Uterus (tissue), 4 donors: ENCODE data around the gene SCCPDH. TPM values are rescaled to one million over a fixed set of nuclear protein-coding genes. Genes with fewer than 3 reads are reported as not detected.
"Not testable (repeated sequence)": the region's sequence is repeated elsewhere in the genome, so short reads cannot be mapped to it uniquely, and the experiment has no call there.

ENCODE experiments used
- DNase-seq, 2 donors: peaks; one replicate each; pipeline ENCODE4 v3.0.0-alpha.2; 2019 to 2020
- H3K27ac ChIP-seq, 2 donors: fragments of 200-600 bp; sonication (generic); 1 replicate in 1 of 2; 2 replicates in 1 of 2; pipeline ENCODE4 v1.5.1; 2016 to 2018
- H3K27me3 ChIP-seq, 2 donors: fragments of 200-600 bp; sonication (generic); one replicate each; pipeline ENCODE4 v1.5.1; 2018 to 2019; ENCODE audit warnings: control low read depth in 1 of 2
- H3K36me3 ChIP-seq, 2 donors: fragments of 200-600 bp; sonication (generic); one replicate each; pipeline ENCODE4 v1.5.1; 2019; ENCODE audit warnings: control low read depth in 1 of 2
- H3K4me1 ChIP-seq, 2 donors: fragments of 200-600 bp; sonication (generic); one replicate each; pipeline ENCODE4 v1.5.1; 2018 to 2019; ENCODE audit warnings: control low read depth in 1 of 2
- H3K4me3 ChIP-seq, 2 donors: fragments of 200-600 bp; sonication (generic); 1 replicate in 1 of 2; 2 replicates in 1 of 2; pipeline ENCODE4 v1.5.1; 2018 to 2019; ENCODE audit warnings: mild to moderate bottlenecking in 1 of 2
- H3K9me3 ChIP-seq, 2 donors: fragments of 200-600 bp; sonication (generic); one replicate each; pipeline ENCODE4 v1.5.1; 2019; ENCODE audit warnings: control low read depth in 1 of 2
- POLR2A ChIP-seq, 2 donors: fragments of 450-650 bp; IDR thresholded peaks; one replicate each; pipeline ENCODE4 v1.6.1; 2016; ENCODE audit warnings: antibody characterized with exemption in 2 of 2, mild to moderate bottlenecking in 1 of 2, moderate library complexity in 1 of 2
- intact Hi-C: fragments of 100-400 bp; cut with DNase I; formaldehyde crosslinking; loops from one replicate; pipeline ENCODE4 v1.15.1; 2023; ENCODE audit warnings: low total_unique reads
- small RNA-seq: library from RNA; depleted of rRNA; stranded (forward); fragments of <200 nt; gene quantifications from one replicate; pipeline ENCODE3, GENCODE V24; 2016
- total RNA-seq, 4 donors: library from RNA; depleted of rRNA in 3 of 4; stranded (reverse); fragments of >200 nt in 3 of 4; gene quantifications; one replicate each; pipeline versions ENCODE4 v1.1.0 to v1.2.4, GENCODE V29; 2014 to 2023
- TF ChIP-seq, protein P1 (sequence below), 4 experiments: fragments of 200-600 bp in 2 of 4; fragments of 450-650 bp in 2 of 4; sonication (generic) in 2 of 4; IDR thresholded peaks; one replicate each; pipeline ENCODE4 v1.5.1; 2016 to 2019; ENCODE audit warnings: antibody characterized with exemption in 4 of 4, mild to moderate bottlenecking in 2 of 4, moderate library complexity in 1 of 4
- donor health status: DM: yes; HTN: yes; CAD: no.

SCCPDH gene
- total RNA-seq, 4 donors from 2014 or later = 12.9 to 53.4 (median 22.1) TPM

DNA sequence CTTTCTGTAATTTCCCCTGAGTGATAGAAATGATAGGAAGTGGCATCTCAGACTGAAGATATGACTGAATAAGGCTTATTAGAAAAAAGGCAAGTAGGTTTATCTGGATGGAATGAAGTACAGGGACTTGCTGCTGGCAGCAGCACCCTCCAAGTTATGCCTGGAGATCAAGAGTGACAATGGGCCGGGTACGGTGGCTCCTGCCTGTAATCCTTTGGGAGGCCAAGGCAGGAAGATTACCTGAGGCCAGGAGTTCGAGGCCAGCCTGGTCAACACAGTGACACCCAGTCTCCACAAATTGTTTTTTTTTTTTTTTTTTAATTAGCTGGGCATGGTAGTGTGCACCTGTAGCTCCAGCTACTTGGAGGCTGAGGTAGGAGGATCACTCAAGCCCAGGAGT lies 87.8 kb downstream of the SCCPDH start:
- no peaks in the 10 kb centered on the region for H3K4me1 ChIP-seq
- no peaks in the 10 kb centered on the region for H3K9me3 ChIP-seq
- intact Hi-C loops = no loop called here
- H3K36me3 ChIP-seq = no peaks in the 10 kb centered on the region
- no peak overlapping the region for H3K27ac ChIP-seq
- DNase-seq = no peak
- TF ChIP-seq, protein P1, sequence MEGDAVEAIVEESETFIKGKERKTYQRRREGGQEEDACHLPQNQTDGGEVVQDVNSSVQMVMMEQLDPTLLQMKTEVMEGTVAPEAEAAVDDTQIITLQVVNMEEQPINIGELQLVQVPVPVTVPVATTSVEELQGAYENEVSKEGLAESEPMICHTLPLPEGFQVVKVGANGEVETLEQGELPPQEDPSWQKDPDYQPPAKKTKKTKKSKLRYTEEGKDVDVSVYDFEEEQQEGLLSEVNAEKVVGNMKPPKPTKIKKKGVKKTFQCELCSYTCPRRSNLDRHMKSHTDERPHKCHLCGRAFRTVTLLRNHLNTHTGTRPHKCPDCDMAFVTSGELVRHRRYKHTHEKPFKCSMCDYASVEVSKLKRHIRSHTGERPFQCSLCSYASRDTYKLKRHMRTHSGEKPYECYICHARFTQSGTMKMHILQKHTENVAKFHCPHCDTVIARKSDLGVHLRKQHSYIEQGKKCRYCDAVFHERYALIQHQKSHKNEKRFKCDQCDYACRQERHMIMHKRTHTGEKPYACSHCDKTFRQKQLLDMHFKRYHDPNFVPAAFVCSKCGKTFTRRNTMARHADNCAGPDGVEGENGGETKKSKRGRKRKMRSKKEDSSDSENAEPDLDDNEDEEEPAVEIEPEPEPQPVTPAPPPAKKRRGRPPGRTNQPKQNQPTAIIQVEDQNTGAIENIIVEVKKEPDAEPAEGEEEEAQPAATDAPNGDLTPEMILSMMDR (IDR thresholded peaks at IDR 0.05) = no peak
- no peak for TF ChIP-seq POLR2A (IDR thresholded peaks at IDR 0.05)
- no peak overlapping the region for H3K4me3 ChIP-seq
- H3K27me3 ChIP-seq = no peaks in the 10 kb centered on the region

DNA sequence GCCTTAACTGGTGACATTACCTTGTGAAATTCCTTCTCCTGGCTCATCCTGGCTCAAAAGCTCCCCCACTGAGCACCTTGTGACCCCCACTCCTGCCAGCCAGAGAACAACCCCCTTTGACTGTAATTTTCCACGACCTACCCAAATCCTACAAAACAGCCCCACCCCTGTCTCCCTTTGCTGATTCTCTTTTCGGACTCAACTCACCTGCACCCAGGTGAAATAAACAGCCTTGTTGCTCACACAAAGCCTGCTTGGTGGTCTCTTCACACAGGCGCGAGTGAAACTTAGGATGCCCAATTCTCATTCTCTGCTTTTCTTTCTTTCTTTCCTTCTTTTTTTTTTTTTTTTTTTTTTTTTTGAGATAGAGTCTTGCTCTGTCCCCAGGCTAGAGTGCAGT lies 89.1 kb downstream of the SCCPDH start:
- H3K27ac ChIP-seq, H3K9me3 ChIP-seq, H3K36me3 ChIP-seq, H3K4me3 ChIP-seq, DNase-seq, H3K27me3 ChIP-seq, H3K4me1 ChIP-seq, intact Hi-C loops: not testable (repeated sequence)

DNA sequence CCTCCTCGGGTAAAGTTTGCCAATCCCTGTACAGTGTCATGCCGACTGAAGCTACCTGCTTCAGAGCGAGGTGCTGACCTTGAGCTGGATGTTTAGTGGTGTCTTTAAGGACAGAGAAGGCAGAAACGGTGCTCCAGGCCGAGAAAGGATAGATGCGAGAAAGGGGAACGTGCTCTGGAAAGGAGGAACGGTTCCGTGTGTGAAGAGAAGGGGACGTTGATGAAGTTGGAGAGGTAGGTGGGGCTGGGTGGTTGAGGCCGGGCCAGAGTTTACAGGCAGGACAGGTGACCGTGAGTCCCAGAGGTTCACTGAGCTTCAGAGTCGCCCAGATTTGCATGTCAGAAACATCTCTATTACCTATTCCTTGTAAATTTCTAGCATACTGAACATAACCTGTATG lies 90.7 kb downstream of the SCCPDH start:
- no peaks in the 10 kb centered on the region for H3K36me3 ChIP-seq
- TF ChIP-seq, protein P1 (IDR thresholded peaks at IDR 0.05) = no peak
- TF ChIP-seq POLR2A (IDR thresholded peaks at IDR 0.05) = no peak
- no peak overlapping the region for H3K4me3 ChIP-seq
- intact Hi-C loops = no loop called here
- no peaks in the 10 kb centered on the region for H3K4me1 ChIP-seq
- no peaks in the 10 kb centered on the region for H3K27me3 ChIP-seq
- DNase-seq = no peak
- no peak overlapping the region for H3K27ac ChIP-seq
- H3K9me3 ChIP-seq = no peaks in the 10 kb centered on the region

DNA sequence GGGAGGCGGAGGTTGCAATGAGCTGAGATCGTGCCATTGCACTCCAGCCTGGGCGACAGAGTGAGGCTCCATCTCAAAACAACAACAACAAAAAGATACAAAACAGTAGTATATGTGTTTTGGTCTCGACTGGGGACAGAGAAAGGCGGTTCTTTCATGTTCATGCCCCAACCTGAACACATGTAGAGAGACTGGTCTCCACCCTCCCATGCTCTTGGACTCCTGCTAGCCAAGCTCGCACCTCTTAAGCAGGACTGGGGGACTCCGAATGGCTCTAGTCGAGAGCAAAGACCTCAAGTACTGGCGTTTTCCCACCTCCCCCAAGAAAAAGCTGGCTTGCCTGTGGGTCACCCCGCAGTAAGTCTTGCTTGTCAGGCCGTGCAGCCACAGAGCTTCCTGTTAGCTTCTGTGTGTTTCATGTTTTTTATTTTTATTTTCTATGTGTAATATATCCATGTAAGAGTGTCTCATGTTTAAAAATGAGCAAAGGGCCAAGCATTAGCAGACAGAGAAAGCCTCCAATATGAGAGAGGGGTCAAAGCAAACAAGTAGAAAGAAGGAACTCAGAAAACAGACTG lies 91.6 kb downstream of the SCCPDH start:
- Histone ChIP-seq H3K27ac (no peak overlapping the region), H3K27me3 (no peaks in the 10 kb centered on the region), H3K4me1 (no peaks in the 10 kb centered on the region), H3K4me3 (no peak overlapping the region), H3K9me3 (no peaks in the 10 kb centered on the region), H3K36me3 (no peaks in the 10 kb centered on the region)
- TF ChIP-seq POLR2A (IDR thresholded peaks at IDR 0.05) = no peak
- TF ChIP-seq, protein P1 (IDR thresholded peaks at IDR 0.05) = no peak
- no peak for DNase-seq
- intact Hi-C loops = no loop called here

Small RNAs within 50 kb of the gene (small RNA-seq; reads per million reads assigned to genes)
- not detected for gene AC113174.1

Other genes with a start within 250 kb of the SCCPDH start
- 10 to 100 TPM; 10.5 to 36.4 (median 22.5) TPM for gene SMYD3, start 217.1 kb upstream of the SCCPDH start, total RNA-seq
- gene TFB2M, start 158.1 kb upstream of the SCCPDH start, total RNA-seq = 10 to 100 TPM in 1 of 4 donors, 1 to 10 TPM in 3; 3.5 to 25.0 (median 8.8) TPM
- gene CNST, start 158.0 kb upstream of the SCCPDH start, total RNA-seq = 10 to 100 TPM; 19.7 to 31.0 (median 29.2) TPM
- gene AHCTF1, start 207.5 kb downstream of the SCCPDH start, total RNA-seq = 10 to 100 TPM; 22.5 to 53.4 (median 42.4) TPM